Ecto neural progenitor cell (in vitro differentiated cells): Measurements from ENCODE around the gene EXTL1.

ENCODE experiments used
- DNase-seq: peaks from one replicate; pipeline ENCODE4 v3.0.0-alpha.2; 2018; ENCODE audit warnings: low spot score

The EXTL1 gene

GRCh38 chr1:25996966-25997827 is 24.4 kb upstream of the EXTL1 start:
- DNase-seq, result no peak

- DNase-seq, result peak; percentile 97
Observed at GRCh38 chr1:25997828-25998761, 23.5 kb upstream of the EXTL1 start, which contains the start of gene PAFAH2. PAFAH2 (minus strand) TSS chr1:25998063; CDS start chr1:25990816, 7,247 bp downstream.

GRCh38 chr1:25999041-25999800 is 22.4 kb upstream of the EXTL1 start:
- DNase-seq, result no peak

- no peak for DNase-seq
Observed at GRCh38 chr1:26003262-26003661, 18.3 kb upstream of the EXTL1 start.

- DNase-seq, result no peak
Observed at GRCh38 chr1:26003756-26004155, 17.8 kb upstream of the EXTL1 start.

GRCh38 chr1:26005434-26006105 is 16.0 kb upstream of the EXTL1 start:
- DNase-seq, result no peak

- no peak for DNase-seq
Observed at GRCh38 chr1:26006710-26007109, 14.9 kb upstream of the EXTL1 start.

- DNase-seq, result no peak
Observed at GRCh38 chr1:26009796-26010447, 11.7 kb upstream of the EXTL1 start.

- no peak for DNase-seq
Observed at GRCh38 chr1:26010825-26011224, 10.8 kb upstream of the EXTL1 start.

GRCh38 chr1:26012864-26013263 is 8.7 kb upstream of the EXTL1 start:
- no peak for DNase-seq

GRCh38 chr1:26014179-26014578 is 7.4 kb upstream of the EXTL1 start:
- no peak for DNase-seq

- no peak for DNase-seq
Observed at GRCh38 chr1:26015358-26015757, 6.2 kb upstream of the EXTL1 start.

GRCh38 chr1:26016258-26016952 is 5.2 kb upstream of the EXTL1 start:
- DNase-seq, result no peak

- DNase-seq, result no peak
Observed at GRCh38 chr1:26016953-26017545, 4.5 kb upstream of the EXTL1 start.

GRCh38 chr1:26017606-26018005 is 4.0 kb upstream of the EXTL1 start:
- DNase-seq, result no peak

- DNase-seq, result no peak
Observed at GRCh38 chr1:26019641-26020315, 1.8 kb upstream of the EXTL1 start.

- no peak for DNase-seq
Observed at GRCh38 chr1:26020330-26020768, 1.2 kb upstream of the EXTL1 start.

GRCh38 chr1:26020941-26021646 is 481 bp upstream of the EXTL1 start:
- DNase-seq, result no peak

GRCh38 chr1:26022404-26022779 is 817 bp downstream of the EXTL1 start:
- DNase-seq, result no peak
